Measurements from ENCODE around the gene SLC17A5. TPM values are rescaled to one million over a fixed set of nuclear protein-coding genes. Genes with fewer than 3 reads are reported as not detected.

Gene SLC17A5
- total and polyA plus RNA-seq, 2 donors (not counting 3 experiments of a cell fraction or from before 2014, with no cell fraction given) = 15.2 to 18.7 TPM

GRCh38 chr6:73606428-73606827 is 47.4 kb downstream of the SLC17A5 start:
- ChIA-PET CTCF (interaction anchor here (1.0 to 1.4 kb wide), 4 partner anchors 20 to 93 kb away, joined by 3 to 6 read pairs (median 4); no protein-coding TSS in a partner anchor), POLR2A (interaction anchor here (0.6 to 1.1 kb wide), 3 partner anchors 67 to 119 kb away, joined by 3 to 5 read pairs (median 3); no protein-coding TSS in a partner anchor)
- FAIRE-seq (no peak), DNase-seq (ENCODE audit: low read depth, low spot score) (no peak)
- Histone ChIP-seq H3K4me2 (ENCODE audit: insufficient read depth, low read length) (no peak overlapping the region), H3K9me3 (replicated peaks; ENCODE audit: control insufficient read depth, insufficient read depth, low read length) (no peaks in the 10 kb centered on the region), H3K9ac (replicated peaks; ENCODE audit: extremely low read depth, insufficient read depth, low read length) (no peak overlapping the region), H3K79me2 (ENCODE audit: control insufficient read depth, insufficient read depth, low read length) (no peaks in the 10 kb centered on the region), H3K27me3 (ENCODE audit: control insufficient read depth in 2 of 2, insufficient read depth in 2 of 2, low read length in 2 of 2) (no peaks in the 10 kb centered on the region), H3K9me1 (replicated peaks; ENCODE audit: control insufficient read depth, extremely low read depth, insufficient read depth, low read length) (no peaks in the 10 kb centered on the region), H2AFZ (ENCODE audit: low read depth, low read length) (no peak overlapping the region), H3K27ac (ENCODE audit: insufficient read depth, low read depth, low read length) (no peak overlapping the region), H3K4me3 (replicated peaks in 1 of 3; ENCODE audit: insufficient read depth in 1 of 3, low read depth in 1 of 3, low read length in 3 of 3) (no peak overlapping the region), H3K36me3 (ENCODE audit: control insufficient read depth in 2 of 2, extremely low read depth in 1 of 2, insufficient read depth in 2 of 2, low read length in 2 of 2) (no peaks in the 10 kb centered on the region), H4K20me1 (replicated peaks; ENCODE audit: control insufficient read depth, extremely low read depth, insufficient read depth, low read length) (no peaks in the 10 kb centered on the region), H3K4me1 (ENCODE audit: control insufficient read depth, extremely low read depth, insufficient read depth, low read length) (no peaks in the 10 kb centered on the region)
- dilution Hi-C loops (cut with MboI; ENCODE audit: extremely low pct_ligation_motif_present, low sequenced_read_pairs) (no loop called here), intact Hi-C loops (cut with micrococcal nuclease) (no loop called here)
- TF ChIP-seq POLR2A (IDR thresholded peaks at IDR 0.05; ENCODE audit: low read depth, low read length) (no peak), CTCF (IDR thresholded peaks at IDR 0.05; ENCODE audit: extremely low read depth in 1 of 2, insufficient read depth in 1 of 2, low read depth in 1 of 2, low read length in 2 of 2) (no peak), MAX (IDR thresholded peaks at IDR 0.05; ENCODE audit: insufficient read depth, insufficient read length) (no peak), POLR2AphosphoS5 (IDR thresholded peaks at IDR 0.05; ENCODE audit: insufficient read depth, low read depth, low read length) (no peak), EZH2 (IDR thresholded peaks at IDR 0.05; ENCODE audit: borderline replicate concordance, low read depth, low read length, severe bottlenecking) (no peak), MYC (IDR thresholded peaks at IDR 0.05; ENCODE audit: low read depth, low read length) (no peak)
- BruUV-seq (replicated peaks) = no TSS peak
